Panc1 (cell line): ENCODE measurements around the gene FAM120B. TPM values are rescaled to one million over a fixed set of nuclear protein-coding genes. Genes with fewer than 3 reads are reported as not detected.

Source experiments
- ATAC-seq: fragments of 200-7000 bp; cut with Tn5 transposase; 2 replicates; pipeline ENCODE4 v1.9.1; 2020; ENCODE audit warnings: mild to moderate bottlenecking, moderate library complexity
- BruUV-seq: library from RNA; stranded (reverse); fragments of 400-500 nt; replicated peaks from 2 replicates; lab custom pipeline; 2021; lab: Mats Ljungman, UMichigan
- CTCF ChIA-PET: fragments of 300-600 bp; sonication (Branson Sonifier 250); formaldehyde crosslinking; loops from one replicate; lab custom pipeline; 2022; ENCODE audit warnings: antibody characterized with exemption; lab: Charles Lee
- POLR2A ChIA-PET: fragments of 300-600 bp; sonication (Branson Sonifier 250); formaldehyde crosslinking; loops from one replicate; lab custom pipeline; 2022; ENCODE audit warnings: antibody characterized with exemption; lab: Charles Lee
- DNase-seq: peaks from one replicate; pipeline ENCODE4 v3.0.0-alpha.2; 2010; ENCODE audit warnings: low read depth, low spot score
- H3K27ac ChIP-seq: 2 replicates; pipeline ENCODE4 v1.5.1; 2011; ENCODE audit warnings: mild to moderate bottlenecking, low read length, inconsistent platforms
- H3K27me3 ChIP-seq: fragments of 200-500 bp; sonication (Bioruptor generic); 2 replicates; pipeline ENCODE4 v1.6.0; 2014; ENCODE audit warnings: low read length, inconsistent platforms; ENCODE audit not compliant: control insufficient read depth, insufficient read depth
- H3K36me3 ChIP-seq: fragments of 200-500 bp; sonication (Bioruptor generic); 2 replicates; pipeline ENCODE4 v1.5.1; 2014; ENCODE audit warnings: inconsistent platforms, mild to moderate bottlenecking, low read length, moderate library complexity; ENCODE audit not compliant: control insufficient read depth, insufficient read depth
- H3K4me1 ChIP-seq: 2 replicates; pipeline ENCODE4 v1.5.1; 2011; ENCODE audit warnings: inconsistent platforms, mild to moderate bottlenecking, low read length, moderate library complexity; ENCODE audit not compliant: control insufficient read depth, insufficient read depth
- H3K4me3 ChIP-seq, 2 experiments: 2 replicates each; pipeline ENCODE4 v1.5.1; 2011 to 2012; ENCODE audit warnings: low read depth in 2 of 2, low read length in 2 of 2, mild to moderate bottlenecking in 2 of 2, inconsistent platforms in 1 of 2, moderate library complexity in 1 of 2
- H3K9me3 ChIP-seq: fragments of 200-500 bp; sonication (Bioruptor generic); 2 replicates; pipeline ENCODE4 v1.5.1; 2014; ENCODE audit warnings: low read depth, mild to moderate bottlenecking, inconsistent platforms, low read length, moderate library complexity; ENCODE audit not compliant: control insufficient read depth, insufficient read depth
- POLR2AphosphoS5 ChIP-seq: IDR thresholded peaks from 2 replicates; pipeline ENCODE4 v1.6.1; 2012; ENCODE audit warnings: mild to moderate bottlenecking, low read depth, low read length, moderate library complexity
- SIN3A ChIP-seq: IDR thresholded peaks from 2 replicates; pipeline ENCODE4 v1.6.1; 2012; ENCODE audit warnings: low read depth, mild to moderate bottlenecking, low read length, moderate library complexity, borderline replicate concordance; ENCODE audit not compliant: insufficient read depth
- TCF7L2 ChIP-seq: IDR thresholded peaks from 2 replicates; pipeline ENCODE4 v1.6.1; 2011; ENCODE audit warnings: mild to moderate bottlenecking, low read depth, low read length, inconsistent platforms
- in situ Hi-C: cut with HindIII; loops from 2 replicates; pipeline ENCODE4 v1.10.0; 2016; ENCODE audit warnings: low sequenced_read_pairs, low pct_unique_long_range_greater_than_20kb
- intact Hi-C: fragments of 100-400 bp; cut with micrococcal nuclease; formaldehyde crosslinking; loops from one replicate; pipeline ENCODE4 v1.10.0; 2022; ENCODE audit not compliant: unreplicated experiment
- total RNA-seq: library from RNA; stranded (reverse); gene quantifications from one replicate; pipeline ENCODE4 v1.2.1, GENCODE V29; 2021; ENCODE audit not compliant: unreplicated experiment
- TF ChIP-seq, protein P1 (sequence below), 2 experiments: IDR thresholded peaks; 2 replicates each; pipeline ENCODE4 v1.6.1; 2011 to 2012; ENCODE audit warnings: low read depth in 2 of 2, control low read depth in 1 of 2, low read length in 1 of 2, mild to moderate bottlenecking in 1 of 2, moderate library complexity in 1 of 2; ENCODE audit not compliant: insufficient read depth in 1 of 2
- TF ChIP-seq, protein P2 (sequence below): fragments of 450-650 bp; IDR thresholded peaks from 2 replicates; pipeline ENCODE4 v1.5.1; 2017; ENCODE audit warnings: mild to moderate bottlenecking

Gene FAM120B
- total RNA-seq, 1 experiment from 2014 or later = 38.0 TPM

- no peak for DNase-seq
- H3K4me3 ChIP-seq = peak overlapping the region; percentile 94 to 100
- H3K9me3 ChIP-seq = no peaks in the 10 kb centered on the region
- peaks cover 26% of the 10 kb centered on the region for H3K4me1 ChIP-seq
- CTCF ChIA-PET = interaction anchor here (0.6 kb wide), 1 partner anchor 14 kb away, joined by 3 read pairs; no protein-coding TSS in a partner anchor
- H3K36me3 ChIP-seq = peaks cover 7% of the 10 kb centered on the region; the same call in 1 of the 2 replicates
- POLR2A ChIA-PET = no interaction called here
- BruUV-seq = no TSS peak
- H3K27me3 ChIP-seq = no peaks in the 10 kb centered on the region
- intact Hi-C loops (no loop called here), in situ Hi-C loops (no loop called here)
- H3K27ac ChIP-seq = peak overlapping the region; percentile 98
- ATAC-seq = no peak
- TF ChIP-seq TCF7L2 (no peak), POLR2AphosphoS5 (no peak), SIN3A (no peak)
- TF ChIP-seq, protein P1, sequence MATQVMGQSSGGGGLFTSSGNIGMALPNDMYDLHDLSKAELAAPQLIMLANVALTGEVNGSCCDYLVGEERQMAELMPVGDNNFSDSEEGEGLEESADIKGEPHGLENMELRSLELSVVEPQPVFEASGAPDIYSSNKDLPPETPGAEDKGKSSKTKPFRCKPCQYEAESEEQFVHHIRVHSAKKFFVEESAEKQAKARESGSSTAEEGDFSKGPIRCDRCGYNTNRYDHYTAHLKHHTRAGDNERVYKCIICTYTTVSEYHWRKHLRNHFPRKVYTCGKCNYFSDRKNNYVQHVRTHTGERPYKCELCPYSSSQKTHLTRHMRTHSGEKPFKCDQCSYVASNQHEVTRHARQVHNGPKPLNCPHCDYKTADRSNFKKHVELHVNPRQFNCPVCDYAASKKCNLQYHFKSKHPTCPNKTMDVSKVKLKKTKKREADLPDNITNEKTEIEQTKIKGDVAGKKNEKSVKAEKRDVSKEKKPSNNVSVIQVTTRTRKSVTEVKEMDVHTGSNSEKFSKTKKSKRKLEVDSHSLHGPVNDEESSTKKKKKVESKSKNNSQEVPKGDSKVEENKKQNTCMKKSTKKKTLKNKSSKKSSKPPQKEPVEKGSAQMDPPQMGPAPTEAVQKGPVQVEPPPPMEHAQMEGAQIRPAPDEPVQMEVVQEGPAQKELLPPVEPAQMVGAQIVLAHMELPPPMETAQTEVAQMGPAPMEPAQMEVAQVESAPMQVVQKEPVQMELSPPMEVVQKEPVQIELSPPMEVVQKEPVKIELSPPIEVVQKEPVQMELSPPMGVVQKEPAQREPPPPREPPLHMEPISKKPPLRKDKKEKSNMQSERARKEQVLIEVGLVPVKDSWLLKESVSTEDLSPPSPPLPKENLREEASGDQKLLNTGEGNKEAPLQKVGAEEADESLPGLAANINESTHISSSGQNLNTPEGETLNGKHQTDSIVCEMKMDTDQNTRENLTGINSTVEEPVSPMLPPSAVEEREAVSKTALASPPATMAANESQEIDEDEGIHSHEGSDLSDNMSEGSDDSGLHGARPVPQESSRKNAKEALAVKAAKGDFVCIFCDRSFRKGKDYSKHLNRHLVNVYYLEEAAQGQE (IDR thresholded peaks at IDR 0.05; ENCODE audit: insufficient read depth in 1 of 2, low read depth in 2 of 2, low read length in 1 of 2) = no peak
- TF ChIP-seq, protein P2, sequence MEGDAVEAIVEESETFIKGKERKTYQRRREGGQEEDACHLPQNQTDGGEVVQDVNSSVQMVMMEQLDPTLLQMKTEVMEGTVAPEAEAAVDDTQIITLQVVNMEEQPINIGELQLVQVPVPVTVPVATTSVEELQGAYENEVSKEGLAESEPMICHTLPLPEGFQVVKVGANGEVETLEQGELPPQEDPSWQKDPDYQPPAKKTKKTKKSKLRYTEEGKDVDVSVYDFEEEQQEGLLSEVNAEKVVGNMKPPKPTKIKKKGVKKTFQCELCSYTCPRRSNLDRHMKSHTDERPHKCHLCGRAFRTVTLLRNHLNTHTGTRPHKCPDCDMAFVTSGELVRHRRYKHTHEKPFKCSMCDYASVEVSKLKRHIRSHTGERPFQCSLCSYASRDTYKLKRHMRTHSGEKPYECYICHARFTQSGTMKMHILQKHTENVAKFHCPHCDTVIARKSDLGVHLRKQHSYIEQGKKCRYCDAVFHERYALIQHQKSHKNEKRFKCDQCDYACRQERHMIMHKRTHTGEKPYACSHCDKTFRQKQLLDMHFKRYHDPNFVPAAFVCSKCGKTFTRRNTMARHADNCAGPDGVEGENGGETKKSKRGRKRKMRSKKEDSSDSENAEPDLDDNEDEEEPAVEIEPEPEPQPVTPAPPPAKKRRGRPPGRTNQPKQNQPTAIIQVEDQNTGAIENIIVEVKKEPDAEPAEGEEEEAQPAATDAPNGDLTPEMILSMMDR = no peak
These were observed 555 bp downstream of the FAM120B start for GRCh38 chr6:170307080-170307545.

- Histone ChIP-seq H3K4me3 (no peak overlapping the region), H3K4me1 (peaks cover 31% of the 10 kb centered on the region), H3K27ac (peak overlapping the region; percentile 29; the same call in 1 of the 2 replicates), H3K36me3 (peaks cover 9% of the 10 kb centered on the region), H3K9me3 (no peaks in the 10 kb centered on the region), H3K27me3 (no peaks in the 10 kb centered on the region)
- in situ Hi-C loops (no loop called here), intact Hi-C loops (no loop called here)
- ATAC-seq (no peak), DNase-seq (no peak)
- CTCF ChIA-PET = no interaction called here
- POLR2A ChIA-PET = interaction anchor here (0.6 kb wide), 1 partner anchor 244 kb away, joined by 4 read pairs; the partner anchor contains the start of gene PSMB1
- no TSS peak for BruUV-seq
- TF ChIP-seq, protein P2 = no peak
- TF ChIP-seq POLR2AphosphoS5 (no peak), TCF7L2 (no peak), SIN3A (no peak)
- TF ChIP-seq, protein P1 (IDR thresholded peaks at IDR 0.05; ENCODE audit: insufficient read depth in 1 of 2, low read depth in 2 of 2, low read length in 1 of 2) = no peak
These were observed 2.2 kb downstream of the FAM120B start for GRCh38 chr6:170308761-170309160.
